Activated naive CD4-positive, alpha-beta T cell treated with anti-CD3 and anti-CD28 coated beads, Interleukin-2, amount 50 U/mL, for 16 hours (primary cell): Measurements from ENCODE around the gene TMED7.

Source experiments
- DNase-seq: peaks from one replicate; pipeline ENCODE4 v3.0.0-alpha.2; 2020

TMED7 gene

DNA sequence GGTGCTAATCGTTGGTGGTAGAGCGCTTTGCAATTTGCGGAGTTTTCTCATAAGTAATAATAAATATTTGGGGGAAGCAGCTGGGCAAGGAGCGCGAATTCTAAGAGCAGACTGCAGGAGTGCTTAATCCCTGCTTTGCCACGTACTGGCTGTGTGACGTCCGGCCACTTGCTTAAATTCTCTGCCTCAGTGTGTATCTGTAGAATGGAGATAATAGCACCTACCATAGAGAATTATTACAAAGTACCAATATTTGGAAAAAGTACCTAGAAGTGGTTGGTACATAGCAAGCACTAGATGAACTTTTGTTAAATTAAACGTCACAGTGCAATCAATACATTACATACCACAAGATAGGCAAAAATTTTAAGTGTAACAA, 598 bp upstream of the TMED7 start:
- DNase-seq = no peak

DNA sequence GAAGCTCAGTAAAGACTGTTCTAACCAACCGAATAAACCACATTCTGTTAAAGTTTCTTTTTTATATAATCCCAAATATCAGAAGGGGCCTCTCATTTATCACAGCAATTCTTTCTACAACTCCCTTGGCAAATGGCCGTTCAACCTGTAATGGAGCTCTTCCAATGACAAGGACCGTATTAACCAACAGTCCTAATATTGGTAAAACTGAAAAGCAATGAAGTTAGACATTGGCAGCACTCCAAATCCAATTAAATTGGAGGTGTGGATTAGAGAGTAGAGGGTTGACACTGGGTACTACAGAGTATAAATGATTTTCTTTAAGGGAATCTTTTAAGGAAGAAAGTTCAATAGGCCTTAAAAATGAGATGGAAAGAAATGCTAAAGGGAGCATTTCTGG, 842 bp downstream of the TMED7 start:
- no peak for DNase-seq

DNA sequence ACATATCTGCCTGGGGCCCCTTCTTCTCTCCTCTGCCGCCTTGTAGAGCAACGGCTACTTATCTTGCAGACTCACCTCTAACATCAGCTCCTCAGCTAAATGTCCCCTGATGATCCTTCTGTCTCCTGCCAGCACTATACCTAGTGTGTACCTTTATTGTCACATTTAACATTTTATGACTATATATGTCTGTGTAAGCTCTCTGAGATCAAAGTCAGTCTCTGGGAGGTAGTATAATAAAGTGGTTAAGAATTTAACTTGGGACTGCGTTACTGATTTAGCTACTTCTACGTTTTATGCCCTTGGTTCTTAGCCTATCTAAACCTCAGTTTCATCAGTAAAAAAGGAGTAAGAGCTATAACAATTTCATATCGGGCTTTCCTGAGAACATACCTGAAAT, 2.2 kb downstream of the TMED7 start:
- DNase-seq = no peak

DNA sequence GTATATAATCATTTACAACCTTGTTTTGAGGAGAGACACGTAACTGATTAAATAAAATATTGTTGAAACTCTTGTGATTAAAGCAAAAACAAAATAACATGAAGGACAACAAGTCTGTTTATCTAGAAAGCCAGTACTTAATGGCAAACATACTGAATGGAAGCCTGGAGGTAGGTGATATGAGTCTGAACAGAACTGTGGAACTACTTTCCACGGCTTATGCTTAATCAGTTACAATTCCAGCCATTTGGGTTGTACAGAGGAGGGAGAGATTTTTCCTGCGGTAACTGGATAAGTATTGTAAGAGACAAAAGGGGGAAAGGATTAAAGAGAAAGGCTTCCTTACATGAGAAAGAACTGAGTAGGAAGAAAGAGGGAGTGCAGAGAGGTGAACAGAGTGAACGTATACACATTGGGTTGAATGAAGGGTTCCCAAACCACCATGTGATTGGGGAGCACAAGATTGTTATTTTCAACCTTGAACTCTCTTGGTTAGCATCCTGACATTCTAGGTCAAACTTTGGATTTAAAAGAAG, 4.4 kb downstream of the TMED7 start:
- DNase-seq = no peak

DNA sequence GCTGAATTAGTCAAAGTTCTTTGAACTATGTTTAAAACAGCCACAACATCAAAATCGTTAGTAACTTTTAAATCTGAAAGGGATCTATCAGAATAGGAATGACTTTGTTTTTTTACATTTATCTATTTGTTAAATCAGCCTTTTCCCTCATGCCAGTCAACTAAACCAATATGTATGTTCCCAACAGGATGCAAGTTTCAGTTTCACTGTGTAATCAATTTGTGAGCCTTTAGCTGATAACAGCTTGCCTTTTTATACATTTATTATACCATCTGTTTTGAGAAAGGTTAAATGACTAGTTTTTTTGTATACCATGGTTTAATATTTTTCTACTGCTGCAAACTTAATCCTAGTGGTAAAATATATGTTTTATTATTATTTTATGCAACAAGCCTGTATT, 8.9 kb downstream of the TMED7 start:
- no peak for DNase-seq

DNA sequence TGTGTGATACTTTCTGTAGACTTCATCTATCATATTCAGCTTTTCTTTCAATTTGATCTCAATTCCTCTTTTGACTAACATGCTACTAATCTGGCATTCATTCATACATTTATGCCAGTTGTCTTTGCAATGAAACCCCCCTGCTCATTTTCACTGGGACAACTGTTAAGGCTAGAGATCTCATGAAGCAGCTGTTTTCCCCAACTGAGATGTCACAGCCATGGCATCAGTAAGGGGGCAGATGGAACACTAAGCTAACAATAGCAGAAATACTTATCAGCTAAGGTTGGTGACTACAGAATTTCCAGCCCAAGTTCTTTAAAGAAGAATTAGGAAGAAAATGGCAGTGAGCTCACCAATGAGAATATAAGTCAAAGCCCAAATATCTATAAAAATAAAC, 9.4 kb downstream of the TMED7 start:
- DNase-seq = no peak

DNA sequence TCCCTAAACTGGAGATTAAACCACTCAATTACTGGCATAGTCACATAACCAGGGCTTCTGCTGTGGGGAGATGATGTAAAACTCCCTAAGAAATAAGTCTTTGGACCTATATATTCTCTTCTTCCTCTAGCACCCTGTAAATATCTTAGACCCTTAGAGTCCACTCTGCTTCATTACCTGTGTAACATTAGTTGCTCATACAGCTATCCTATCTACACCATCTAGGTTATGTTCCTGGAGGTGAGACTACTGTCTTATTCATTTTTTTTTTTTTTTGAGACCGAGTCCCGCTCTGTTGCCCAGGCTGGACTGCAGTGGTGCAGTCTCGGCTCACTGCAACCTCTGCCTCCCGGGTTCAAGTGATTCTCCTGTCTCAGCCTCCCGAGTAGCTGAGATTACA, 14.0 kb downstream of the TMED7 start:
- DNase-seq = no peak

DNA sequence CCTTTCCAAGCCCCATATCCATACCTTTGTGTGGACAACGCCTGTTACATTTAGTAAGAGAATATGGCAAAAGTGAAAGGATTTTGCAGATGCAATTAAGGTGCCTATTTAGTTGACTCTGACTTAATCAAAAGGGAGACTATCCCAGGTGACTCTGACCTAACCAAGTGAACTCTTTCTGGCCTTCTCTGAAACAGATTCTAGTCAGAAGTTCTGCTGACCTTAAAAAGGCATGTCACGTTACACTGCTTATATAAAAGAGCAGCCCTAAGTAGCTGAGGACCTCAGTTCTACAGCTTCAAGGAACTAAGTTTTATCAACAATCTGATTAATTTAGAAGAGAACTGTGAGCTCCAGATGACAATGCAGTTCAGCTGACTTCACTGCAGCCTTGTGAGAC, 17.9 kb downstream of the TMED7 start:
- DNase-seq = no peak

DNA sequence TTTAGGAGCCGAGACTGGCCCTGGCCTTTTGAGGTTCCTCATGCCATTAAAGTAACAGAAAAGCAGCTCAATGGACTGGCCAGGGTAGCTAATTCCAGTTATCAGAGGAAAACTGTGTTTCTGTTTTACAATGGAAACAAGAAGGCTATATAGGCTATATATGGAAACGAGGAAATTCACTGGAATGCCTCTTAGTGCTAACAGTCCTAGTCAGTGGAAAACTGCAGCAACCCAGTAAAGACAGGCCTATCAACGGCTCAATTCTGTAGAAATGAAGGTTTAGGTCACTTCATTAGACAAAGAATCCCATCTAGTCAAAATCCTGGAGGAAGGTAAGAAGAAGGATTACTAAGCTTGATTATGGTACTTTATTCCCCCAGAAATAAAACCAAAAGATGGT, 20.4 kb downstream of the TMED7 start:
- DNase-seq = no peak

DNA sequence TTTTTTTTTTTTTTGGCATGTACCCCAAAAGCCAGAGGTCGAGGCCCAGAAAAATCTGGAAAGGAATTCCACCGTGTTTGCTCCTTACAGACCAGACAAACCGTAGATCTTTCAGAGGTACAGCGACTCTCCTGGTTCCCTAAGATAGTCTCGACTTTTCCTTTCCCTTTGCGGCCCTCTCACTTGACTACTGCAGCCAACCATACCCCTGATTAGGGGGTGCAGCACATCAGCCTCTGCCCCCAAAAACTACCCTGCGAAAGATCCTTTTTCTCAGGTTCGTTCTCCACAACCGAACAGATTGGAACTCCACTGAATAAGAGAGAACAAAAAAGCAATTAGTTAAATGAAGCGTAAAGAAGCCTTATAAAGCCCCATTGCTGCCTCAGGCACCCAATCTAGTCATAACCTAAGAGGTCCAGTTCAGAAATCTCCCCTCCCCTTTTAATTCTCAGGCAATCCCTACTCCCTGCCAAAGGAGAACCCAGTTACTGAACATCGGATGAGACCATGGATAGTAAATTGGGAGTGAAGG, 23.2 kb downstream of the TMED7 start:
- DNase-seq = no peak

DNA sequence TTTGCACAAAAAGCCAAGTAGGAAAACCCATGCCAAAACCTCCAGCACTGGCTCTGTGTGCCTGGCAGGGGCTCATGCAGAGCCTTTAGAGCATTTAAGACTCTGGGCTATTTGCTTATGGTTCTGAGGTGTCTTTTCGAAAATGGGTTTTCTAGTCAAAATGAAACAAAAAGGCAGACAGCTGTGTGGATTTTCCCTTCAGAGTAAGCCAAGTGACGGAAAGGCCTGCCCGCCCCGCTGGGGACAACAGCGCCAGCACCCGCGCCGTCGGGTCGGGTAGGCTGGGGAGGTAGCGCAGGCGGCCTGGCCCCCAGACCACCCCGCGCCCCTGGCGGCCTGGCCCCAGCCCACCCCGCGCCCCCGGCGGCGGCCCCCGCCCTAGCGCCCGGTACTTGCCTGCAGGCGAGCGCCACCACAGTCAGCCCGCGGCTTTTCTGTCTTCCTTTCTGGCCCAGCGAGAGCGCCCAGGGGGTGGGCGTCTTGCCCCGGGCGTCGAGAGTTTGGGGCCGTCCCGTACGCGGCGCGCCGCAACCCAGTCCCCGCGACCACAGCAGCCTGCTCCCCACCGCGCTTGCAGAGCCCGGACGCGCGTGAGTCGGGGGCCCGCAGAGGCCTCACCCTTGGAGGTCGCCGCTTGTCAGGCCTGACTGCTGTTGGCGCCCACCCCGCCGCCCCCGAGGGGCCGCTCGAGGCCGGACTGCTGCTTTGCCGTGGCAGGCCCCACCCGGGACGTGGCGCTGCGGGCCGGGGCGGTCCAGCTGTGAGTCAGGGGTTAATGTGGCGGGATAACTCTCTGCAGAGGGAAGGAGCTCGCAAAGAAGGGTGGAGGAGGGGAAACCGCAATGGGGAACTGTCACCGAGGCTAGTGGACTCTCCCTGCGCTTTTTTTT, 23.9 kb downstream of the TMED7 start, which contains the start of gene TICAM2:
TSS of gene TICAM2 (minus strand) at position 779 of the 890 bp plus-strand sequence. CDS start 21,223 bp downstream, outside the sequence.
- DNase-seq = peak; percentile 70

DNA sequence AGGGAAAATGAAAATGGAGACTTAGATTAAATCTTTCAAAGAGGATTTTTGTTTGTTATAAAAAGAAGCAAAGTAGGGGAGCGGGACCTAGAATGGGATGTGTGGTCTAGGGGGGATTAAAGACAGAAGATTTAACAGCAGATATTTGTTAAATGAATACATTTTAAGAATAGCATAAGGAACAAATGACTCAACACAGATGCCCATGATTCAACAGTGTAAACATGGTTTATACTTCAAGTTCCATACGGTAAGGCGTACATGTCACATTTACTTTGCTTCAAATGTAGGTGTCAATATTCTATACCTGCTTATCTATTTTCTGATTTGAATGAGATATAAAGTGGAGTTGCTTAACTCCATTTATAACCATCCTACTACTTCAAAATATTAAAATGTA, 25.1 kb downstream of the TMED7 start:
- DNase-seq = no peak

DNA sequence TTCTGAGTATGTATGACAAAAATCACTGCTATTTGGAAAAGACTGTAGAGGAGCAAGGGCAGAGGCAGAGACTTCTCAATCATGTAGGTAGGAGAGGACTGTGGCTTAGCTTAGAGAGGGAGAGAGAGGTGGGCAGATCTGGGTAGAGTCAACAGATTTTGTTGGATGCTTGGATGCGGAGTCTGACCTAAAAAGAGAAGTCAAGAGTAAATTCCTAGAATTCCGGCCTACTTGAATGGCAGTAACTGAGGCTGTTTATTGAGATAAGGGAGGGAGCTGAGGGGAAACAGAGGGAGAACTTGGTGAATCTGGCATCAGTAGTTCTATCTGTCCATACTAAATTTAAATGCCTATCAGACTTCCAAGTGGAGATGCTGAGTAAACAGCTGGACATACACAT, 25.9 kb downstream of the TMED7 start:
- DNase-seq = no peak

DNA sequence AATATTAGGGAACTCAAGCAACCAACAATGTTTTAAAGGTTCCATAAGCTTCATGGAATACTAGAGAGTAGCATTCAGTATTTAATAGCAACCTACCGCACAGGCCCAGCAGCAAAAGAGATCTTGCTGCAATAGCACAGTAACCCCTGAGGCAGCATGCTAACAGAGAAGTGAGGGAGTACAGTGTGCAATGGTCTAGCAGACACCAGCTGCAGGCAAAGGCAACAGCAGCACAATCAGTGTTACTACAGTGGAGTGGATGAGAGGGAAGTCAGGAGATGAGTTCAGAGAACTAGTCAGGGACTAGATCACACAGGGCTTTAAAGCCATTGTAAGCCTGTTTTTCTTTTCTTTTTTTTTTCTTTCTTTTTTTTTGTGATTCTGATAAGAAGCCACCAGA, 26.3 kb downstream of the TMED7 start:
- no peak for DNase-seq

DNA sequence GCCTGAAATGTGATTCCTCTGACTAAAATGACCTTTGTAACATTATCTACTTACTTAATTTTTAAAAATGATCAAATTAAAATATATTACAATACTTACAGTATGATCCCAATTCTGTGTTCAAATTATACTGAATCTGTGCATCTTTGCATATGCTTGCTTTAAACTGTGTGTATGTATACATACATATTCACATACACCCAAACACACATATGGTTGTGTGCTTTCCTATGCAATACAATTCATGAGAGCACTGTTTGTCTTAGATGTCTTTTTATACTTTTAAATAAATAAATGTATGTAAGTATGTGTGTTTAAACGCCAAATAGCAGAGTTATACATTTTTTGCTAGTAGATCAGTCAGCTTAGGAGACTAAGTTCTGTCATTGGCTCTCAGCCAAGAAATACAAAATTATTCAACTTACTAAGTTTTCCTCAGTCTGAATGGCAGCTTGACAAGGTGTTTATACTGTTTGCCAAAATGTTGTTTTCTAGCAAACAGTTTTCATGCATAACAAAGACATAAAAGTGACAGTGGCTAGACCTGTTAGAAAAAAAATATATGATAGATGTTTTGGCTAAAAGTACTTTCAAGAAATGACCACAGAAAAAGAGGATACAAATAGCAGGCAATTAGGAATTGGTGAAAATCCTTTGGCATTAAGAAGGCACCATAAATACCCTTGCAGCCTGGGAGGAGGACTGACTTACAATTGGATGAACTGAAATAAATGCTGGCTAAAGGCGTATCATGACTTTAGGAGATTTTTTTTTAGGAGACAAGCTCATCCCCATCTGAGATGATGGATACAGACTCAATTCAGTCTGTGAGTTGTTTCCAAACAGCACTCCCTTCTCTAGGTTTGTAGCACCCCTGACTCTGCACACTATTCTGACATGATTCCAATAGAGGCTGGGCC, 31.4 kb downstream of the TMED7 start:
- DNase-seq = no peak

DNA sequence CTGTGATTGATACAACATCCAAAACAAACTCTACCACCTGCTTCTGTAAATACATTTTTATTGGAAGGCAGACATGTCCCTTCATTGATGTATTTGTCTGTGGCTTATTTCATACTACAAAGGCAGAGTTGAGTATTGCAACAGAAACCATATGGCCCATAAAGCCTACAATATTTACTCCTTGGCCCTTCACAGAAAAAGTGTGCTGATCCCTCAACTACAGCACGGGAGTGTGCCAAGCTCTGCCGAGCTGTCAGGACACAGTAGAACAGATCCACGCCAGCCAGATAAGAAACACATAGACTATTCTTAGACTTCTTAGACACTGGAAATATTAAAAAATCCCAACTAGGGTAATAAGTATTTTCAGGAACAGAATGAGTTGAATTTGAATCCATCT, 36.8 kb downstream of the TMED7 start:
- no peak for DNase-seq

DNA sequence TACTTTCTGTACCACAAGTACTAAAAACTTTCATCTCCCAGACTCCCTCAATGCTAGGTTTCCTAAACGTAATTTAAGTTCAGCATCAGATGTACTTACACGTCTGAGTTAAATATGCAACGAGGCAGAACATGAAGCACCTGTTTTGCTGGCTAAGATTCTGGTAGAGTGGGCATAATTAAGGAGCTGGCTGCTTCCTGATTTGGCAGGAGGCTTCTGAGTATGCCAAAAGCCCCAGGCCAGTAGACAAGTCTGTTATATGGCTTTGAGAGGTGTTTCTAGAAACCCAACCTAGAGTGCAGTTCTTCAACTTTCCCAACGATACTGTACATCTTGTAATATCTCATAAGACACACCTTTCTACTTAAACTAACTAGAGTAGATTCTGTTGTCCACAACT, 37.2 kb downstream of the TMED7 start:
- DNase-seq = no peak

DNA sequence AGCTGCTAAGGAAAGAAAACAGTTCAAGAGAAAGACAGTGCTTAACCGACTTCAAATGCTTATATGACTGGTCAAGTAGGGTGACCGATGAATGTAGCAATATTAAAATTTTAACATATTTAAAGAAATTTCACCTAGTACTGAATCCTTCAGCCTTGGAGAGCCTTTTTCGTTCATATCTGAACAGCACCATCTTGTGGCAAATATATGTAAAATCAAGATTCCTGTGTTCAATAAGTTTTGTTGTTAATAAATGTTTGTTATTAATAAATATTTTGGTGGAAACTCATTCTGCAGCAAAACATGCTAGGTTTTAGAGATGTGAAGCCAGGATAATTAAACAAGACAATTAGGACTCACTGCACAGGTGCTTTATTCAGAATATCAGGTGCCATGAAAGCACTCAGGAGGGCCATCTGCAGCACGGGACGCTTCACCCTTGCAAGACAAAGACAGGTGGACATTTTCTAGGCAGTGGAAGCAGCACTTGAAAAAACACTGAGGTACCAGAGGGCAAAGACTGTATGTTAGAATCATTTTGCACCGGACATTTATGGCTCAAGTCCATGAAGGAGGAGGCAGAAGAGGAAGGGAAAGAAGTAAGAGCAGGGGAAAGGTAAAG, 39.2 kb downstream of the TMED7 start:
- DNase-seq = no peak

DNA sequence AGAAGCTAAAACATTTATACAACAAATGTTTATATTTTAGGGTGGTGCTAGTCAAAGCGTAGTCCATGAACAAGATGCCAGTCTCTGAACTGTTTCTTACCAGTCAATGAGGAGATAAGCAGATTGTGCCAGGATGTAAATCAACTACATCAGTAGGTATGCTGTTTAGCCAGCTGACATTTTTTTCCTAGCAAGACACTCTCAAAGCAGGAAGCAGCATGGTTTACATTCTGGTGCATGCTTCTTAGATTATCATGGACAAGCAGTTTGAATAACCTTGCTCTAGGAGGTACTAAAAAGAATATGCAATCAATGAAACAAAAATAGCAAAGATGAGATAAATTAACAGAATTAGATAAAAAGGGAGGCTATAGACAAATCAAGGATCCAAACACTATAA, 40.6 kb downstream of the TMED7 start:
- no peak for DNase-seq

DNA sequence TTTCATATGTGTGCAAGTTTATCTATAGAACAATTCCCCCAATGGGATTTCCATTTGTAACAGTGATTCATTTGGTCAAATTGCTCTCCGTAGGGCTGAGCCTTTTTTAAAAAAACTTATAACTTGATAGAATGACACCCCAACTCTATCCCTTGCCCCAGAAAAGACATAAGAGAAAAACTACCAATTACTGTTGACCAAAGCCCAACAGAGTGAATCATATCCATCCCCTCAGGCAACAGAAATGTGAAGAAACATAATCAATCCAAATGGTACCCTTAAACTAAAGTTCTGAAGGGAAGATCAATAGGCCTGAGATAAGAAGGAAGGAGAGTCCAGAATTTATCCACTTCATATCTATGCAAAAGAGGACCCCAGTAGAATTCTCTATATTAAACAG, 41.3 kb downstream of the TMED7 start:
- DNase-seq = no peak

DNA sequence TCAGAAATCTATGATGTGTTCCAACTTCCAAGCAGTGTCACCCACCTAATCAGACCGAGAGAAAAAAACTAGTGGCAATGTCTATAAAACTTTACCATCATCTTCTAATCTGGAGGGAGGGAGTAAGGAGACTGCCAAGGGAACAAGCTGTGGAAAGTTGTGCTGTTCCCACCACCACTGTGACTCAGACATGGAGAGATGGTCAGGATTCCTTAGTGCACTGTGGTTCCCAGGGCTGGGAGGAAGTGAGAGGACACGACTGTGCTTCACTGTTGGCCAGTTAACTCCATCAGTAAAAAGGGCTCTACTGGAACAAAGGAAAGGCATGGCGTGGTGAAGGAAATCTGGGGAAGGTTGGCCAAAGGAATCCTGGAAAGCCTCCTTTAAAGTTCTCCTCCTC, 42.4 kb downstream of the TMED7 start:
- DNase-seq = no peak

DNA sequence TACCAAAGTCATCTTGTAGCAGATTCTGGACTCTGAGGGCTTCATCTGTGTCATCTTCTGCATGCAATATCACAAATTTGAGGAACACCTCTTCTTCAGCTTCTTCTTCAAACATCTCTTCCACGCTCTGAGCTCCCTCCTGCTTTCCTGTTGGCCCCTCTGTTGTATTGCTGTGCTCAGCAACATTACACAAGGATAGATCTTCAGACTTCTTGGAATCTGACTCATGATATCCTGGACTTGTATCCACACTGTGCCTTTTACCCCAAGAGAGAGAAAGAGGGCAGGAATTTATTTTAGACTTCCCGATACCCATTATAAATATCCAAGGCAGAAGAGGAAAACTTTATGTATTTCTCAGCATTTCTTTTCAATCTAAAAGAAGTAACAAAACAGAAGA, 44.9 kb downstream of the TMED7 start:
- no peak for DNase-seq

DNA sequence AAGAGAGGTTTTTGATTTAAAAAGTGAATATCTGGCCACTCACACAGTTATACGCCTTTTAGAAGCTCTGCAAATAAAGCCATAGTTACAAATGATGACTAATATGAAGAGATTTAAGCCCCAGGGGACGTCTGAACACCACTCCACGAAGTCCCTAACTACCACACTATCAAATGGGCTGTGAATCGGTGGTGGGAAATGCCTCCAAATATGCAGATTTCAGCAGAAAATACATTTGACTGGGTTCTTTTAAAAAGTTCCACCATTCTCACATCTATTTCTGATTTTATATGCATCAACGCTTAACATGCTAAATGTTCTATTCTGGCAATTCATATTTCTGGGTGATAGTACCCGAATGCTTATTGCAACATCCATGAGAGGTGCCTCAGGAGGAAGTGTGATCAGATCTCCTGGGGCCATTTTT, 46.1 kb downstream of the TMED7 start:
- no peak for DNase-seq
